SHP77 (cell line): Measurements from ENCODE around the gene SLC25A23.

ENCODE experiments used
- DNase-seq, 2 experiments: peaks; one replicate each; lab custom pipeline; 2025; lab: John Stamatoyannopoulos, UW

Gene SLC25A23

DNA sequence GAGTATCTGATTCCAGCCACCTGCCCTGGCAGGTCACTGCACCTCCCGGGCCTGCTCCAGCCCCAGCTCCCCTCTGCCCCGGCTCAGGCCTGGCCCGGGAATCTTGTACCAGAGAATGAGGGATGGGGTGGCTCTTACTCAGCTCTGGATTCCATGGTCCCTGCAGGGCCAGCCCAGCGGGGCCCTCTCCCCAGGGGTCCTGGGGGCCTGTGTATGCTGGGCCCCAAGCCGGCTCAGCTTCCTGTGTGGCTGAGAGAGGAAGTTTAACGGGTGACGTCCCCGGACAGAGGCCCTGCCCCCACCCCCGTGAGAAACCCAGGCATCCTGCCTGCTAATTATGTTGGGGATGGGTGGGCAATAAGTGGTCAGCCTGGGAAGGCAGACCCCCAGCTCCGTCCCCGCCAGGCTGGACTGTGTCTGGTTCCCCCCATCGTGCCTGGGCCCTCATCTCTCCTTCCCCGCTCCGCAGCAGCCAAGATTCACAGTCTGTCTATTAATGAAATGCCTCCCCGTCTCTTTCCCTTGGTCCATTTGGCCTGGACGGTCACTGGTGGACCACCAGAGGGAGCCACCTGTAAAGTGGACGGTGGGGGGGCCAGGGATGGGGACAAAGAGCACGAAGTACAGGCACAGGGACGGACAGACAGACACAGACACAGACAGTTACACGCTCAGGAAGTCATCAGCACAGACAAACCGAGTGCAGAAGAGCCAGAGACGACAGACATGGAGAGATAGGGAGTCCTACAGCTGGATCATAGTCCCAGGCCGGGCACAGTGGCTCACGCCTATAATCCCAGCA lies 22.1 kb upstream of the SLC25A23 start, which contains the start of gene DENND1C:
Gene DENND1C, minus strand, starts transcription at position 247 of the 802 bp plus-strand sequence. Its CDS starts 92 bp downstream, at position 155.
- peak; percentile 20 to 24 for DNase-seq

DNA sequence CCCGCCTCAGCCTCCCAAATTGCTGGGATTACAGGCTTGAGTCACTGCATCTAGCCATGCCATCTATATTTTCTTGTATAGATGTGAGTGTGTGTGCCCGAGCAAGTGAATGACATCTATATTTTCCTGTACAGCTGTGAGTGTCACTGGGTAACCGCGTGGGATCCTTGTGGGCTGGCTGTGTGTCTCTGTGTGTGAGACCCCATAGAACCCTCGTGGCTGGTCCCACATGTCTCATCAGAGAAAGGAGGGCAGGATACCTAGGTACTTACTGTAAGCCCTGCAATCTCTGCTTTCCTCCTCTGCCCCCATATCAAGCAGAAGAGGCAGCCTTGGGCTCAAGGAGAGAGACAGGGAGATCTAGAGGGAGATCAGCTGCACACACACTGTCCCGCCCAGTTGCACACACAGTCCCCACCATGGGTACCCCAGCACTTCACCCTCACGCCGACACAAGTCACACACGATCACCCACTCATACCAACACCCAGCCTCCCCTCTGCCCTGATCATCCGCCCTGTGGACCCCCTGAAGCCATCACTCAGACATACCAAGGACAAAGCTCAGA lies 21.3 kb upstream of the SLC25A23 start:
- DNase-seq = no peak

DNA sequence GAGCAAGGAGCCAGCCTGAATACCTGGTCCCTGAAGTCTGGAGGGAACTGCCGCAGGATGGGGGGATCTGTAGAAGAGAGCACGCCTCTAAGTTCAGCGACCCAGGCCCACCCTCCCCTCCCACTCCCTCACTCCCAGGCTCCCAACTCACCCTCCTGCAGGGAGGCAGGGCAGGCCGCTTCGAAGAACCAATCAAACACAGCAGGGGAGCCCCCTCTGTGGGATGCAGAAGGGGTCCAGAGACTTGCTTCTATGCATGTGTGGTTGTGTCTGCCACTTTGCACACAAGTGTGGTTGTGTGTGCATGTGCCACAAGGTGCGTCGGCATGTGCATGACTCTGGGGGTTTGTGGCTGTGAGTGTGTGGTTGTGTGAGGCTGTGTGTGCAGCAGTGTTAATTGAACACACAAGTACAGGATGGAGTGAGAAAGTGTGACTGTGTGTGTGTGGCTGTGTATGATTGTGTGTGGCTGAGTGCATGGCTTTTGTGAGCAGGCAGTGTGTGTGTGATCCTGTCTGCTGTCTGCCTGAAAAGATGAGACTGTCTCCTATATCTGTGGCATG lies 20.3 kb upstream of the SLC25A23 start:
- no peak for DNase-seq

DNA sequence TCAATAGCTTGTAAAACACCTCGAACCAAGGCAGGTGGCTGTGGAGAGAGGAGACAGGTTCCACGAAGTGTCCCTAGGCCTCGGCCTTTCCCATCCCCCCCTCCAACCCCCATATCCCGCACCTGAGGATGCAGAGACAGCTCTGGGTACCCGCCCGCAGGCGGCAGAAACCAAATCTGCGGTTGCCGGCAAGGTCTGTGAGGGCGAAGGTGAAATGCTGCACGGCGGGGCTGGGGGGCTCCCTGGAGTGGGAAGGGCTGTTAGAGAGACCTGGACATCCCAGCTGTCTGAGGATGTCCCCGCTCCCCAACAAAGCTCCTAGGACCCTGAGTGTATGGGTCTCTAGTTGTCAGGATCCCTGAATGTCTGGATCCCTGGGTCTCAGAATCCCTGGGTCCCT lies 19.2 kb upstream of the SLC25A23 start:
- DNase-seq = no peak

DNA sequence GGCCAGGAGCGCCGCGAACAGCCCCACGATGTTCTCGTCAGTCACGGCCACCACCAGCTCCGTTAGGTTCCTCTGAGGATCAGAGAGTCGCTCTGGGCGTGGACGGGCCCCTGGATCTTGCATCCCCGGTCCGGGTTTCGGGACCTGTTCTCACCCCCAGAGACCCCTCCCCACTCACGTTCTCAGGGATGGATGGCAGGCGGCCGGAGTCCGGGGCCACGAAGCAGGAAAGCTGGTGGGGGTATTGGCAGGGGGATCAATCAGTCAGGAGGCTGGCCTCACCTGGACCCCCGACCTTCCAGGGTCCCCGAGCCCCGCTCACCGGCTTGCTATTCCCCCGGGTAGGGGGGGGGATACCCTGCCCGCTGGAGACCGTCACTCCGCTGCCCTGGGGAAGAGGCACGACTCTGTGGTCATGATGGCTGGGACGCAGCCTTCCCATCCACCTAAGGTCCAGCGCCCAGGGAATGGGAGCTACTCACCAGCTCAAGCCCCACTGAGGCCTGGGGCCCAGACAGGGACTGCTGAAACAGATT lies 17.4 kb upstream of the SLC25A23 start:
- no peak for DNase-seq

DNA sequence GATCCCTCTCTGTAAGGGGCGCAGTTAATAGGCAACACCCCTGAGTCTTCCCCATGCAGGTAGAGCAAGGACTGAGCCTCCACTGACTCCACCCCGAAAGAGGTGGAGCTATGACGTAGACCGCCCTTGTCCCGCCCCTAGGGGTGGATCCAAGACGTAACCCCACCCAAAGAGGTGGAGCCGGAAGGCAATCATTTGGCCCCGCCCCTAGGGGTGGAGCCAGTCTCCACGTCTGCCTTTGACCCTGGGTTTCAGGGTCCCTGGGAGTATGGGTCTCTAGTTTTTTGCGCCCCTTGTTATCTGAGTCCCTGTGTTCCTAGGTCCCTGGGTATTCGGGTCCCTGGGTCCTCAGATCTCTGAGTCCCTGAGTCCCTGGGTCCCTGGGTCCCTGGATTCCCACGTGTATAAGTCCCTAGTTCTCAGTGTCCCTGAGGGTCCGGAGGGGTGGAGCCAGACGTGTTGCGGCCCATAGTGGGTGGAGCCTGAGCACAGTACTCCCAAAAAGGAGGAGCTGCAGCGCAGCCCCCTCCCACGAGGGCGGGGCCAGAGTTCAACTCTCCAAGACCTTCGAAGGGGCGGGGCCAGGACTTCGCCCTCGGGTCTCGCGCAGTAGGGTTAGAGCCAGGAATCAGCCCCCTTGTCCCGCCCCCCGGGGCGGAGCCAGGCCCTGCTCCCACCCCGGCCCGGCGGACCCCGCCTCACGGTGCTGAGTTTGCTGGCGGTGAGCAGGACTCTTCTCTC lies 16.7 kb upstream of the SLC25A23 start:
- peak; percentile 98 for DNase-seq

DNA sequence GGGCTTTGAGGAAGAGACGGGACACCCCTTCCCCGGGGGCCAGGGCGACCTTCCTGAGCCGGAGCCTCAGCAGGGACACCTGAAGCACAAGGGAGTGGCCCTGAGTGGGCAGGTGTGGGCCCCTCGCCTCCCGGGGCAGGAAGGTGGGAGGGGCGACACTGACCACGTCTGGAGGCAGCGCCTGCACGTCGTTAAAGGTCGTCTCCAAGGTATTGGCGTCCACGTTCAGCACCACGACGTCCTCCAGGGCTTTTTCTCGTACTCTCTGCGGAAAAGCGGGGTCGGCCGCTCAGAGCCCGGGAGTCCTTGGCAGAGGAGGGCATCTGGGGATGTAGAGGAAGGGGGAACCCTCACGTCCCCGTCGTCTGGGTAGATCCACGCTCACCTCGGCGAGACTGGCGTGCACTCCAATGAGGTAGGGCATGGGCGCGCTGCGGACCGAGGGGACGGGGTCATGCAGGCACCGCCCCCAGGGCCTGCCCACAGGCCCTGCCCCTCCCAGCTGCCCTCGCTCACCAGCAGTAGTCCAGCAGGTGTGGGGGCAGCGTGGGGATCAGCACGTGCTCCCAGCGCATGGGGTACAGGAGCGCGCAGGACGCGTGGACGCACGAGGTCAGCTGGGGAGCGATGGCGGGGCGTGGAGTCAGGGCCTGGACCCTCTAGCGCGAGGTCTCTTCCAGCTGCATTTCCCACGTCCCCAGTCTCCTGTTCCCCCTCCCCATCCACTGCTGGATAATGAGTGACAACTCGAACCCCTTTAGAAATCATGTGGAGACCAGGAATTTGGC lies 15.9 kb upstream of the SLC25A23 start:
- DNase-seq = peak; percentile 41 to 43

DNA sequence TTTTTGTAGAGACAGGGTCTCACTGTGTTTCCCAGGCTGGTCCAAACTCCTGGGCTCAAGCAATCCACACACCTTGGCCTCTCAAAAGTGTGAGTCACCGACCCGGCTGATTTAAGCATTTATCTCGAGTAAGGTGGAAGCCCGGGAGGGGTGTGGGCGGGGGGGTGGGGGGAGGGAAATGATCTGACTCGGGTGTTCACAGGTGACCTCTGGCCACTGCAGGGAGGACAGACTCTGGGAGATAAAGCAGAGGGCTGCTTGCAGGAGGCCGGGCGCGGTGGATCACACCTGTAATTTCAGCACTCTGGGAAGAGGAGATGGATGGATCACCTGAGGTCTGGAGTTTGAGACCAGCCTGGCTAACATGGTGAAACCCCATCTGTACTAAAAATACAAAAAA lies 14.1 kb upstream of the SLC25A23 start:
- no peak for DNase-seq

DNA sequence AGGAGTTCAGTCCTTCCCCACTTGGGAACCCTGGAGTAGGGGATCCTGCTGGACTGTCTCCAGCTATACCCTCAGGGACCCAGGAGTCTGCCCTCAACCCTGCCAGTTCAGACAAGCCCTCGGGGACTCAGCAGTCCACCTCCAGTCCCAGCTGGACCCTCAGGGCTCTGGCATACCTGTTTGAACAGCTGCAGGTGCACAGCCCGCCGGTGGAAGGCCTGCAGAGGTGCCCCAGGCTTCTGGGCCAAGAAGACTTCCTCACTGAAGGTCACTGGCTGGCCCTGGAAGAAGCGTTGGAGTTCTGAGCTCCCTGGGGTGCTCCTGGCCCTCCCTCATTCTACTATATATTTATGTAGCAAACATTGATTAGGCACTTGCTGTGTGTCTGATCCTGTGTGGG lies 13.1 kb upstream of the SLC25A23 start:
- no peak for DNase-seq

DNA sequence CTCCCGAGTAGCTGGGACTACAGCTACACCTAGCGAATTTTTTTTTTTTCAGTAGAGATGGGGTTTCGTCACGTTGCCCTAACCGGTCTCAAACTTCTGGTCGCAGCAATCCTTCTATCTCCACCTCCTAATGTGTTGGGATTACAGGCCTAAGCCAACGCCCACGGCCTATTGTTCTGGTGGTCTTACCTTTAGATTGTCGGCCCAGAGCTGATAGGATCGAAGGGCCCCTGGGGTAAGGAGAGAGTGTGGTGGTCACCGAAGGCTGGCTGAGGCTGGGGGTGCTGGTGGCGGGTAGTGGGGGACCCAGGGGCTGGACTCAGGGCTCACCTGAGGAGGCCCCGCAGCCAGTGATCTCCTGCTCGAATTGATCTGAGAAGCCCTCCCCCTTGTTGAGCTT lies 11.5 kb upstream of the SLC25A23 start:
- DNase-seq = no peak

DNA sequence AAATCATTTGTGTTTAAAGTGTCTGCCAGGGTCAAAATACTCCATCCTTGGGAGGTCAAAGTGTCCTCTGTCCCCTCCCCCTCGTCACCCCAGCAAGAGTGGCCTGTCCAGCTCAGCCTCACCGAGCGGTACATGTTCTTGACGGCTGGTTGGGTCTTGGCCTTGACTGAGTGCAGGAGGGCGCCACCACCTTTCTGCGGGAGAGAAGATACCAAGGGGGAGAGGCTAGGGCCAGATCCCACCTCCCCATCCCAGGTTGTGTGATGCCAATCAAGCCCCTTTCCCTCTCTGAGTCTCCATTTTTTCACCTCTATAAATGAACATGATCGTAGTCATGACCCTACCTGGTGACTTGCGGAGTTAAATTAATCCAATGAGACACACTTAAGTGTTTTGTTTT lies 10.6 kb upstream of the SLC25A23 start:
- DNase-seq = no peak

DNA sequence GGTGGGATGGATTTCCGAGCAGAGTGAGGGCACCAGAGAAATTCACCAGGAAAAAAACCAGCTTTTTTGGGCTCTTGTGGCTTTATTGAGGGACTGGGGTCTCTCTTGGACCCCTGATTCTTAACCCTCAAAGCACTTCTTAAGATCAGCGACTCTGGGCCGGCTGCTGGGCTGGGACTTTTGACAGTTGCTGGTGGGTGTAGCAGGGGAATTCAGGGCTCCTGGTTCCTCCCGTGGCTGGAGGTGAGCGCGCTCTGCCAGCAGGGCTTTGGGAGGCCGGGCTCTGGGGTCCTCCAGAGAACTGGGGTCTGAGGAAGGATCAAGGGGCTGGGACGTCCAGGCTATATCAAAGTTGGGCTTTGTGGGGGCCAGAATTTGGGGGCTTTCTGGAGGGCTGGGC lies 7.8 kb upstream of the SLC25A23 start:
- DNase-seq = no peak

DNA sequence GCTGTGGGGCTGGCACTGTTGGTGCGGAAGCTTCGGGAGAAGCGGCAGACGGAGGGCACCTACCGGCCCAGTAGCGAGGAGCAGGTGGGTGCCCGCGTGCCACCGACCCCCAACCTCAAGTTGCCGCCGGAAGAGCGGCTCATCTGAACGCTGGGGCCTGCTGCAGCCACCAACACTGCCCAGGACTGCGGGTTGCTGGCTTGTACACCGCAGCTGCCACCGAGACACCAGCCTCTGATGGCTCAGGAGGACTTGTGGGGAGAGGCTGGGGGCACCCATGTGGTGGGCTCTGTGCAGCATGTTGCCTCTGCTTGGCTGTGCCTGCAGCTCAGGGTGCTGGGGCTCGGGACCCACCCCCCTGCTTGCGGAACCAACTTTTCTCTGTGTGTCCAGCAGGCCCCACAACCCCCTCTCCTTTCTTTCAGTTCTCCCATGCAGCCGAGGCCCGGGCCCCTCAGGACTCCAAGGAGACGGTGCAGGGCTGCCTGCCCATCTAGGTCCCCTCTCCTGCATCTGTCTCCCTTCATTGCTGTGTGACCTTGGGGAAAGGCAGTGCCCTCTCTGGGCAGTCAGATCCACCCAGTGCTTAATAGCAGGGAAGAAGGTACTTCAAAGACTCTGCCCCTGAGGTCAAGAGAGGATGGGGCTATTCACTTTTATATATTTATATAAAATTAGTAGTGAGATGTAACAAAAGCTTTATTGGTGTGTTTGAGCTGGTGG lies 7.1 kb upstream of the SLC25A23 start:
- DNase-seq = no peak

DNA sequence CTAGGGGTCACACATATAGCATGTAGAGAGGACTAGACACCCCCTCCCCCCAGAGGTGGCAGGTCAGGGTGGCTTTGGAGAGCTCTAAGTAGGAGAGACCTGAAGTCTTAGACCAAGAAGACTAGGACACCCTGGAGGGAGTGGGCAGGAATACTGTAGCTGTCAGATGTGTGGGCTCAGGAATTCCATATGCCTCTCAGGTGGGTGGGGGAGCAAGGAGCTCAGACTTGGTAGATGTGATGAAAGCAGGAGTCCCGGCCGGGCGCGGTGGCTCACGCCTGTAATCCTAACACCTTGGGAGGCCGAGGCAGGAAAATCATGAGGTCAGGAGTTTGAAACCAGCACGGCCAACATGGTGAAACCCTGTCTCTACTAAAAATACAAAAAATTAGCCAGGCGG lies 6.1 kb upstream of the SLC25A23 start:
- no peak for DNase-seq

DNA sequence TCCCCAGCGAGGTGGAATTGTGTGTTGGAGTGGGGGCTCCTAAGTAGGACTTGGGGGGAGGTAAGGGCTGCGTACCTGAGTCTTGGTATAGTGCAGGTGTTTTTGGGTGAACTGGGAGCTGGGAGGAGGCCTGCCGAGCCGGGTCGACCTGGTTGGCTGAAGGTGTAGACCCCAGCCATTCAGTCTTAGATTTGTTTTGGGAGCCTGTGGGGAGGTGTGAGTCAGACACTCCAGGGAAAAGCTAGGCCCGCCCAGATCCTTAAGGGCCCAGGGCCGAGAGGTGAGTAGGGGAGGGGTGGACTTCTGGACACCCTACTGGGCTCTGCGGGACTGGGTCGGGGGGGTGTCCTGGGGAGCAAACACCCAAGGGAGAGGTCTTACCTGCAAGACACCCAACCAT lies 5.4 kb upstream of the SLC25A23 start:
- no peak for DNase-seq

DNA sequence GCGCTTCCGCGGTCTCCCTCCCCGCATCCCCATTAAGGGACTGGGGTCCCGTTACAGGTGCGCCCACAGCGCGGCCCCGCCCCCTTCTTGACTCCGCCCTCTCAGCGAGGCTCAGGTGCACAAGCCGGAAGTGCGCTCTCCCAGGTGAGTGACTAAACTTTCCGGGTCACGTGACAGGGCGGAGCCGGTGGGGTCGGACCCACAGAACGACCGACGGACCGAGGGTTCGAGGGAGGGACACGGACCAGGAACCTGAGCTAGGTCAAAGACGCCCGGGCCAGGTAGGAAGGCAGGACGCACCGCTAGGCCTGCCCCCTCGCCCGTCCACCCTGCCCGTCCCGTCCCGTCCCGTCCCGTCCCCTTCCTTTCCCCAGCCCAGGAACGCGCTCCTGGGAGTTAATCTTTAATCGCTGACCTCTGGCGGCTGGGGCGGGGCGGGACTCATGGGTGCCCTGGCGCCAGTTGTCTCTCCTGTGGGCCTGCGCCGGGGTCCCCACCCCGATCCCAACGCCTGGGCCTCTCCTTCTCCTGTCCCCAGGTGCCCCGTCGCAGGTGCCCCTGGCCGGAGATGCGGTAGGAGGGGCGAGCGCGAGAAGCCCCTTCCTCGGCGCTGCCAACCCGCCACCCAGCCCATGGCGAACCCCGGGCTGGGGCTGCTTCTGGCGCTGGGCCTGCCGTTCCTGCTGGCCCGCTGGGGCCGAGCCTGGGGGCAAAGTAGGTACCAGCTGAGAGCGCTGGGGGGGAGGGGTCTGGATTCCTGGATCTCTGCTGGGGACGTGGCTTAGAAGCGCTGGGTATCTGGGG lies 4.7 kb upstream of the SLC25A23 start, which contains the start of gene CRB3:
Gene CRB3, plus strand, starts transcription at position 202 of the 804 bp plus-strand sequence. Its CDS starts 431 bp downstream, at position 633.
- no peak for DNase-seq

DNA sequence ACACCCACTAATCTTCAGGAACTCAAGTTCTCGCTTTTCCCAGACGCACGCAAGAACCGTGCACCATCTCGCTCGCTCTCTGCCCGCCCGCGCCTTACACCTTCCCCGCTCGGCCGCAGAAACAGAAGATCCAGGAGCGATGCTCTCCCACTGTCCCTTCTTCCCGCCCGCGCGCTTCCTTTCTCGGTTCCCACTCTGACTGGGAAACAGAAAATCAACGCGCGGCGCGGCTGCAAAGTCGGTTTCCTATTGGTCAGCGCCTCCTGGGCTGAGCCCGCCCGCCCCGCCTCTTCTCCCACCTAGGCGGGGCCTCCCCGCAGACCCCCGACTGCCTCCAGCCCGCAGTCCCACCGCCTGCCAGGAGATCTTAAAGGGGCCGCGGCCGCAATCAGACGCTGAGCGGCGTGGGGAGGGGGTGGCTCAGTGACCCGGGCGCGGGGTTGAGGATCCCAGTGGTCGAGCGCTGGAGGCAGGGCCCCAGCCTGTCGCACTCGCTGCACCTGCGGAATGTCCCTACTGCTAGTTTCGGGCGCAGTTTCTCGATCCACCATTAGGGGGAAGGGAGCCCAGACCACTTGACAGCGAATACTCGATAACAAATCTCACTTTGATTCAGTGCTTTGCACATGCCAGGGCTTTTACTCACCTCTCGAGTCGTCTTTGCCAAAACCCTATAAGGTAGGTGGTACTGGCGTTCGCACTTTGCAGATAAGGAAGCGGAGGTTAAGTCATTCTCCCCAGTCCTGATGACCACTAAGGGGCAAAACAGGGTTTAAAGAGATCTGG lies 700 bp upstream of the SLC25A23 start:
- peak; percentile 92 to 95 for DNase-seq

DNA sequence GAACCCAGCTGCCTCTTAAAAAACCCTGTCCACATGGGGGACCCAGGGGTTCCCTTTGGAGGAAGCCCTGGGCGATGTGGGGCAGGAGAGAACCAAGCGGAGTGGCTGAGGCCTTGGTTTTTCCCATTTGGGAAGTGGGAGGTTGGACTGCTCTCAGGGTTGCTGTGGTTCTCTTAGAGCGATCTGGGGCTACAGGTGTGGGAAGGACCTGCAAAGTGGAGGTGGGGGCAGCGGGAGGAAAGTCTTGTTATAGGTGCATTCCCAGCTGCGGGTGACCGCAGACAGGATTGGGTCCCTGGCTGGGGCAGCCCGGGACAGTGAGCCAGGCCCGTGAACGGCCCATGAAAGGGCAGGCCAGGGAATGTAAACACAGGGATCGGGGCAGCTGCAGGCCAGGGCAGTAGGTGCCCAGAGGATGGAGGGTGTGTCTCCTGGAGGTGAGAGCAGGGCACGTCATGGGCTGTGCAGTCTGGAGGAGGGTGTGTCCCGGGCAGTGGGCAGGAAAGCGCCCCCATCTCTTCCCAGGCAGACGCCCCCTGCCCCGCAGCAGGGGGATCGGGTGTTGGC lies 814 bp downstream of the SLC25A23 start:
- DNase-seq = no peak
